H9 (cell line): ENCODE measurements around the gene RAPGEF3. TPM values are rescaled to one million over a fixed set of nuclear protein-coding genes. Genes with fewer than 3 reads are reported as not detected.

Experiments
- DNase-seq: peaks from one replicate; pipeline ENCODE4 v3.0.0-alpha.2; 2017
- H2AFZ ChIP-seq: one replicate; pipeline ENCODE4 v1.6.1; 2013; ENCODE audit warnings: mild to moderate bottlenecking, low read length, control low read depth, moderate library complexity
- H2AK5ac ChIP-seq: 2 replicates; pipeline ENCODE4 v1.6.1; 2013; ENCODE audit warnings: low read length, control low read depth, mixed read lengths; ENCODE audit not compliant: insufficient read length
- H2BK120ac ChIP-seq: one replicate; pipeline ENCODE4 v1.6.1; 2013; ENCODE audit warnings: low read depth, mild to moderate bottlenecking, low read length, control low read depth, inconsistent platforms; ENCODE audit not compliant: poor library complexity, severe bottlenecking
- H2BK12ac ChIP-seq: 2 replicates; pipeline ENCODE4 v1.6.1; 2013; ENCODE audit warnings: low read length, control low read depth, mixed read lengths, low read depth; ENCODE audit not compliant: insufficient read length
- H2BK15ac ChIP-seq: 2 replicates; pipeline ENCODE4 v1.6.1; 2013; ENCODE audit warnings: low read depth, low read length, control low read depth
- H2BK20ac ChIP-seq: one replicate; pipeline ENCODE4 v1.6.1; 2013; ENCODE audit warnings: low read depth, mild to moderate bottlenecking, low read length, control low read depth, inconsistent platforms; ENCODE audit not compliant: poor library complexity, severe bottlenecking
- H2BK5ac ChIP-seq: 2 replicates; pipeline ENCODE4 v1.6.1; 2013; ENCODE audit warnings: low read length, control low read depth, mixed read lengths; ENCODE audit not compliant: insufficient read length
- H3K14ac ChIP-seq: 2 replicates; pipeline ENCODE4 v1.6.1; 2013; ENCODE audit warnings: low read length, control low read depth; ENCODE audit not compliant: insufficient read depth
- H3K18ac ChIP-seq: 2 replicates; pipeline ENCODE4 v1.6.1; 2013; ENCODE audit warnings: low read depth, mild to moderate bottlenecking, mixed read lengths, low read length, control low read depth; ENCODE audit not compliant: insufficient read length
- H3K23ac ChIP-seq: 2 replicates; pipeline ENCODE4 v1.6.1; 2013; ENCODE audit warnings: low read length, control low read depth, mixed read lengths, low read depth; ENCODE audit not compliant: insufficient read length
- H3K23me2 ChIP-seq: 2 replicates; pipeline ENCODE4 v1.6.1; 2013; ENCODE audit warnings: low read depth, mild to moderate bottlenecking, mixed read lengths, low read length, control low read depth; ENCODE audit not compliant: insufficient read length, poor library complexity, severe bottlenecking
- H3K27ac ChIP-seq: 2 replicates; pipeline ENCODE4 v1.5.1; 2013; ENCODE audit warnings: low read length, control low read depth, mixed read lengths, low read depth; ENCODE audit not compliant: insufficient read length
- H3K27me3 ChIP-seq: 2 replicates; pipeline ENCODE4 v1.6.1; 2013; ENCODE audit warnings: low read length, control low read depth, inconsistent platforms; ENCODE audit not compliant: insufficient read depth
- H3K4ac ChIP-seq: 2 replicates; pipeline ENCODE4 v1.6.1; 2013; ENCODE audit warnings: low read depth, mild to moderate bottlenecking, control low read depth, inconsistent platforms, low read length, moderate library complexity
- H3K4me1 ChIP-seq: 2 replicates; pipeline ENCODE4 v1.6.1; 2013; ENCODE audit warnings: low read length, control low read depth, inconsistent platforms; ENCODE audit not compliant: insufficient read depth
- H3K4me2 ChIP-seq: 2 replicates; pipeline ENCODE4 v1.6.1; 2013; ENCODE audit warnings: low read length, control low read depth, mixed read lengths; ENCODE audit not compliant: insufficient read length, insufficient read depth
- H3K56ac ChIP-seq: 2 replicates; pipeline ENCODE4 v1.6.1; 2013; ENCODE audit warnings: low read depth, mild to moderate bottlenecking, mixed read lengths, low read length, control low read depth; ENCODE audit not compliant: insufficient read length
- H3K79me1 ChIP-seq: 2 replicates; pipeline ENCODE4 v1.6.1; 2013; ENCODE audit warnings: low read depth, mild to moderate bottlenecking, moderate library complexity, low read length, control low read depth, inconsistent platforms; ENCODE audit not compliant: insufficient read depth, poor library complexity, severe bottlenecking
- H3K79me2 ChIP-seq: 2 replicates; pipeline ENCODE4 v1.6.1; 2013; ENCODE audit warnings: low read length, control low read depth, inconsistent platforms; ENCODE audit not compliant: insufficient read depth
- H3K9ac ChIP-seq: 2 replicates; pipeline ENCODE4 v1.6.1; 2013; ENCODE audit warnings: low read length, control low read depth, mixed read lengths; ENCODE audit not compliant: insufficient read length; ENCODE audit errors: extremely low read depth
- H3K9me3 ChIP-seq: one replicate; pipeline ENCODE4 v1.6.1; 2013; ENCODE audit warnings: low read depth, low read length, inconsistent platforms; ENCODE audit not compliant: control insufficient read depth
- H3T11ph ChIP-seq: one replicate; pipeline ENCODE4 v1.6.1; 2013; ENCODE audit warnings: mild to moderate bottlenecking, low read length, control low read depth, inconsistent platforms
- H4K20me1 ChIP-seq: one replicate; pipeline ENCODE4 v1.6.1; 2013; ENCODE audit not compliant: control insufficient read depth, insufficient read length, insufficient read depth
- H4K5ac ChIP-seq: 2 replicates; pipeline ENCODE4 v1.6.1; 2013; ENCODE audit warnings: low read depth, mild to moderate bottlenecking, mixed read lengths, low read length, control low read depth; ENCODE audit not compliant: insufficient read length
- H4K8ac ChIP-seq: replicated peaks from 2 replicates; pipeline ENCODE4 v1.6.1; 2013; ENCODE audit warnings: low read length, control low read depth, mixed read lengths, low read depth; ENCODE audit not compliant: insufficient read length
- H4K91ac ChIP-seq: 2 replicates; pipeline ENCODE4 v1.6.1; 2013; ENCODE audit warnings: low read depth, mild to moderate bottlenecking, moderate library complexity, mixed read lengths, low read length, control low read depth; ENCODE audit not compliant: insufficient read length
- H3K27ac Mint-ChIP-seq, 3 experiments: 2 replicates in 2 of 3; 3 replicates in 1 of 3; pipeline ENCODE4 v1.8.0; 2020 to 2021; ENCODE audit warnings: mixed read lengths in 3 of 3, mild to moderate bottlenecking in 1 of 3, moderate library complexity in 1 of 3
- H3K27me3 Mint-ChIP-seq: 2 replicates; pipeline ENCODE4 v1.8.0; 2021; ENCODE audit warnings: low read depth, mild to moderate bottlenecking, moderate library complexity, mixed read lengths
- H3K36me3 Mint-ChIP-seq, 3 experiments: 2 replicates in 2 of 3; 3 replicates in 1 of 3; pipeline ENCODE4 v1.8.0; 2020 to 2021; ENCODE audit warnings: low read depth in 3 of 3, mixed read lengths in 3 of 3; ENCODE audit not compliant: insufficient read depth in 1 of 3
- H3K4me1 Mint-ChIP-seq, 2 experiments: 2 replicates each; pipeline ENCODE4 v1.8.0; 2020; ENCODE audit warnings: mixed read lengths in 2 of 2
- H3K4me3 Mint-ChIP-seq, 2 experiments: 2 replicates in 1 of 2; 3 replicates in 1 of 2; pipeline ENCODE4 v1.8.0; 2020 to 2021; ENCODE audit warnings: mild to moderate bottlenecking in 2 of 2, mixed read lengths in 2 of 2, moderate library complexity in 1 of 2
- H3K9me3 Mint-ChIP-seq, 2 experiments: 2 replicates in 1 of 2; 3 replicates in 1 of 2; pipeline ENCODE4 v1.8.0; 2020; ENCODE audit warnings: mild to moderate bottlenecking in 2 of 2, mixed read lengths in 2 of 2, moderate library complexity in 1 of 2
- total RNA-seq: library from RNA; stranded (reverse); gene quantifications from 2 replicates; pipeline ENCODE4 v1.2.1, GENCODE V29; 2021
- TF ChIP-seq, protein P1 (sequence below): fragments of 200-600 bp; sonication (generic); conservative IDR thresholded peaks from 3 replicates; pipeline ENCODE4 v1.8.0; 2021; ENCODE audit warnings: antibody characterized with exemption, mild to moderate bottlenecking

Gene RAPGEF3
- total RNA-seq, 1 experiment from 2014 or later: 7.4 TPM

GRCh38 chr12:47707355-47707754 is 51.3 kb downstream of the RAPGEF3 start:
- Histone ChIP-seq H4K91ac (no peak overlapping the region), H3T11ph (no peak overlapping the region), H3K4me2 (no peak overlapping the region), H3K27me3 (no peaks in the 10 kb centered on the region), H3K4ac (no peak overlapping the region), H3K9me3 (no peaks in the 10 kb centered on the region), H3K23ac (no peak overlapping the region), H3K23me2 (peaks cover 6% of the 10 kb centered on the region), H3K14ac (no peak overlapping the region), H2BK5ac (no peak overlapping the region), H2AFZ (no peak overlapping the region), H3K79me2 (peaks cover 7% of the 10 kb centered on the region; the same call in 1 of the 2 replicates), H4K5ac (no peak overlapping the region), H3K27ac (no peak overlapping the region), H3K56ac (no peak overlapping the region), H2BK12ac (no peak overlapping the region), H4K8ac (no peak overlapping the region), H3K9ac (no peak overlapping the region), H3K4me1 (no peaks in the 10 kb centered on the region; the same call in 1 of the 2 replicates), H4K20me1 (no peaks in the 10 kb centered on the region), H2AK5ac (no peak overlapping the region), H3K79me1 (no peaks in the 10 kb centered on the region), H2BK120ac (no peak overlapping the region), H3K18ac (no peak overlapping the region), H2BK15ac (no peak overlapping the region), H2BK20ac (no peak overlapping the region)
- Mint-ChIP-seq H3K36me3 (peaks cover 2 to 9% (median 7%) of the 10 kb centered on the region in 3 experiments), H3K27me3 (no peaks in the 10 kb centered on the region), H3K9me3 (no peaks in the 10 kb centered on the region), H3K27ac (no peak overlapping the region), H3K4me1 (peaks cover 20 to 23% of the 10 kb centered on the region in 2 experiments), H3K4me3 (no peak overlapping the region)
- TF ChIP-seq, protein P1, sequence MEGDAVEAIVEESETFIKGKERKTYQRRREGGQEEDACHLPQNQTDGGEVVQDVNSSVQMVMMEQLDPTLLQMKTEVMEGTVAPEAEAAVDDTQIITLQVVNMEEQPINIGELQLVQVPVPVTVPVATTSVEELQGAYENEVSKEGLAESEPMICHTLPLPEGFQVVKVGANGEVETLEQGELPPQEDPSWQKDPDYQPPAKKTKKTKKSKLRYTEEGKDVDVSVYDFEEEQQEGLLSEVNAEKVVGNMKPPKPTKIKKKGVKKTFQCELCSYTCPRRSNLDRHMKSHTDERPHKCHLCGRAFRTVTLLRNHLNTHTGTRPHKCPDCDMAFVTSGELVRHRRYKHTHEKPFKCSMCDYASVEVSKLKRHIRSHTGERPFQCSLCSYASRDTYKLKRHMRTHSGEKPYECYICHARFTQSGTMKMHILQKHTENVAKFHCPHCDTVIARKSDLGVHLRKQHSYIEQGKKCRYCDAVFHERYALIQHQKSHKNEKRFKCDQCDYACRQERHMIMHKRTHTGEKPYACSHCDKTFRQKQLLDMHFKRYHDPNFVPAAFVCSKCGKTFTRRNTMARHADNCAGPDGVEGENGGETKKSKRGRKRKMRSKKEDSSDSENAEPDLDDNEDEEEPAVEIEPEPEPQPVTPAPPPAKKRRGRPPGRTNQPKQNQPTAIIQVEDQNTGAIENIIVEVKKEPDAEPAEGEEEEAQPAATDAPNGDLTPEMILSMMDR: no peak
- DNase-seq: no peak
